ENCODE data around the gene AGMO. TPM values are rescaled to one million over a fixed set of nuclear protein-coding genes. Genes with fewer than 3 reads are reported as not detected.

Gene AGMO
- total and polyA plus RNA-seq, 2 donors (not counting 1 experiment from before 2014, with no cell fraction given), result 0.06 TPM; not detected in 1

DNA sequence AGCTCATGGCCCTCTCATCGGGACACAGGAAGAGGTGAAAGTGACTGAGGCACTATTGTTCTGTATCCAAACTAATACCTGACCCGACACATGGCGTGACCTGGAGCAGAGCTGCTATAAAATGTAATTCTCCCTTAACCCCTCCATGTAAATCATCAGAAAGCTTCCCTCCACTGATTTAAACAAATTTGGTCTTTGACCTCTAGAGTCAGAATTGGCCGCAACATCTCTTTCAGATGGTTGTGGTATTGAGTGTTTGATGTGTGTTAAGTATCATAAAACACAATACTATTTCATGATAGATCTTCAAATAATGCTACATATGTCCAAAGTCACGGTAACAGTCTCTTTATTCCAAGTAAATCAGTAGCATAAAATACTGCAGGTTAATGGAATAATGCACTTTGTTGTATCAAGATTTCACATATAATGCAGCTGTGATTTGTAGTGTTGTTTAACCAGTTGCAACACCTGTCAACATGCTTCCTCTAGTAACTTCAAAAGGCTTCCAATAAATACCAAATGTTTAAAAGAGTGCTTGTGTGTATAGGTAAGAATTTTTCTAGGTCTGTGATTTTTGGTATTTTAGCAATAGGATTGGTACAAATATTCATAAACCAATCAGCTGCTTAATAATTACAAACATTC is 144.3 kb downstream of the AGMO start:
- no peaks in the 10 kb centered on the region for H3K27me3 ChIP-seq (ENCODE audit: control insufficient read depth, insufficient read depth, low read length)
- H3K9ac ChIP-seq (ENCODE audit: insufficient read depth, low read length), result no peak overlapping the region
- no peaks in the 10 kb centered on the region for H3K79me2 ChIP-seq (ENCODE audit: control insufficient read depth, insufficient read depth, low read length)
- H3K4me1 ChIP-seq (ENCODE audit: control insufficient read depth, extremely low read depth, insufficient read depth, low read length), result no peaks in the 10 kb centered on the region
- no peak overlapping the region for H3K27ac ChIP-seq (ENCODE audit: insufficient read depth, low read length)
- TF ChIP-seq EZH2 (IDR thresholded peaks at IDR 0.05; ENCODE audit: low read length, missing control alignments), result no peak
- TF ChIP-seq, protein P1, sequence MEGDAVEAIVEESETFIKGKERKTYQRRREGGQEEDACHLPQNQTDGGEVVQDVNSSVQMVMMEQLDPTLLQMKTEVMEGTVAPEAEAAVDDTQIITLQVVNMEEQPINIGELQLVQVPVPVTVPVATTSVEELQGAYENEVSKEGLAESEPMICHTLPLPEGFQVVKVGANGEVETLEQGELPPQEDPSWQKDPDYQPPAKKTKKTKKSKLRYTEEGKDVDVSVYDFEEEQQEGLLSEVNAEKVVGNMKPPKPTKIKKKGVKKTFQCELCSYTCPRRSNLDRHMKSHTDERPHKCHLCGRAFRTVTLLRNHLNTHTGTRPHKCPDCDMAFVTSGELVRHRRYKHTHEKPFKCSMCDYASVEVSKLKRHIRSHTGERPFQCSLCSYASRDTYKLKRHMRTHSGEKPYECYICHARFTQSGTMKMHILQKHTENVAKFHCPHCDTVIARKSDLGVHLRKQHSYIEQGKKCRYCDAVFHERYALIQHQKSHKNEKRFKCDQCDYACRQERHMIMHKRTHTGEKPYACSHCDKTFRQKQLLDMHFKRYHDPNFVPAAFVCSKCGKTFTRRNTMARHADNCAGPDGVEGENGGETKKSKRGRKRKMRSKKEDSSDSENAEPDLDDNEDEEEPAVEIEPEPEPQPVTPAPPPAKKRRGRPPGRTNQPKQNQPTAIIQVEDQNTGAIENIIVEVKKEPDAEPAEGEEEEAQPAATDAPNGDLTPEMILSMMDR (conservative IDR thresholded peaks at IDR 0.05 in 1 of 2, IDR thresholded peaks at IDR 0.05 in 1 of 2; ENCODE audit: low read depth in 1 of 2, low read length in 2 of 2), result no peak
- no peaks in the 10 kb centered on the region for H3K9me3 ChIP-seq (ENCODE audit: control insufficient read depth, insufficient read depth, low read depth, low read length)
- H3K36me3 ChIP-seq (ENCODE audit: control insufficient read depth, insufficient read depth, low read length), result no peaks in the 10 kb centered on the region
- no peak for DNase-seq (ENCODE audit: low read depth in 2 of 2)
- H4K20me1 ChIP-seq (ENCODE audit: control insufficient read depth, extremely low read depth, insufficient read depth, low read length), result no peaks in the 10 kb centered on the region
- H3K4me3 ChIP-seq (replicated peaks in 1 of 4; ENCODE audit: control extremely low read depth in 1 of 4, insufficient read depth in 1 of 4, low read depth in 3 of 4, low read length in 4 of 4), result no peak overlapping the region
- no peak overlapping the region for H2AFZ ChIP-seq (ENCODE audit: low read length)
- H3K4me2 ChIP-seq (ENCODE audit: extremely low read depth, insufficient read depth, low read length), result no peak overlapping the region

DNA sequence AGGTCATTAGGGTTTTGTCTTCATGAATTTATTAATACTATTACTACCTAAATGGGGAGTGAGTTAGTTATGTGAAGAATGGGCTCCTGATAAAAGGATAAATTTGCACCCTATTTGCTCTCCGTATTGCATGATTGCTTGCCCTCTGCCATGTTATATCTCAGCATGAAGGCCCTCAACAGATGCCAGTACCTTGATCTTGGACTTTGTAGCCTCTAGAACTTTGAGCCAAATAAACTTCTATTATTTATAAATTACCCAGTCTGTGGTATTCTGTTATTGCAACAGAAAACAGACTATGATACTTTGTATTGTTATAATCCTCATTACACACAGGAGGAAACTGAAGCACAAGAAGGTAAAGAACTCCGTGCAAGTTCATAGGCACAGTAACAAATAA is 150.8 kb downstream of the AGMO start:
- Histone ChIP-seq H3K79me2 (ENCODE audit: control insufficient read depth, insufficient read depth, low read length) (no peaks in the 10 kb centered on the region), H3K4me1 (ENCODE audit: control insufficient read depth, extremely low read depth, insufficient read depth, low read length) (no peaks in the 10 kb centered on the region), H3K27me3 (ENCODE audit: control insufficient read depth, insufficient read depth, low read length) (no peaks in the 10 kb centered on the region), H4K20me1 (ENCODE audit: control insufficient read depth, extremely low read depth, insufficient read depth, low read length) (no peaks in the 10 kb centered on the region), H3K4me2 (ENCODE audit: extremely low read depth, insufficient read depth, low read length) (no peak overlapping the region), H2AFZ (ENCODE audit: low read length) (no peak overlapping the region), H3K9ac (ENCODE audit: insufficient read depth, low read length) (no peak overlapping the region), H3K9me3 (ENCODE audit: control insufficient read depth, insufficient read depth, low read depth, low read length) (no peaks in the 10 kb centered on the region), H3K36me3 (ENCODE audit: control insufficient read depth, insufficient read depth, low read length) (no peaks in the 10 kb centered on the region), H3K27ac (ENCODE audit: insufficient read depth, low read length) (no peak overlapping the region), H3K4me3 (replicated peaks in 1 of 4; ENCODE audit: control extremely low read depth in 1 of 4, insufficient read depth in 1 of 4, low read depth in 3 of 4, low read length in 4 of 4) (no peak overlapping the region)
- TF ChIP-seq, protein P1 (conservative IDR thresholded peaks at IDR 0.05 in 1 of 2, IDR thresholded peaks at IDR 0.05 in 1 of 2; ENCODE audit: low read depth in 1 of 2, low read length in 2 of 2), result no peak
- TF ChIP-seq EZH2 (IDR thresholded peaks at IDR 0.05; ENCODE audit: low read length, missing control alignments), result no peak
- DNase-seq (ENCODE audit: low read depth in 2 of 2), result no peak

DNA sequence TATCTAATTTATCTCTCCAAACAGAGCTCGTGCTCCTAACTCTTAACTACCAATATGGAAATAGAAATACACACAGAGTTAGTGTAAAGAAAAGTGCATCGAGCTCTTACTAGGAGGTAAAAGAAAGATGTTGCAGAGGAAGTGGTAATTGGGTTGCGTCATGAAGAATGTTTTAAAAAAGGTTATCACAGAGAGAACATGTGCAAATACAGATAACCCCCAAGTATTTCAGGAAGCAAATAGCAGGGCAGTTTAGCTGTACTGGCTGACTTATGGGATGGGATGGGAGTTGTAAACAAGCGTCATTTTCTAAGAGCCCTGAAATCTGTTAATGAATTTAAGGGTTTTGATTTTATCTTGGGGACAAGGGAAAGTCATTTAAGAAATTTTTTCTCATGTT is 153.9 kb downstream of the AGMO start:
- Histone ChIP-seq H3K4me1 (ENCODE audit: control insufficient read depth, extremely low read depth, insufficient read depth, low read length) (no peaks in the 10 kb centered on the region), H3K9ac (ENCODE audit: insufficient read depth, low read length) (no peak overlapping the region), H4K20me1 (ENCODE audit: control insufficient read depth, extremely low read depth, insufficient read depth, low read length) (no peaks in the 10 kb centered on the region), H3K4me3 (replicated peaks in 1 of 4; ENCODE audit: control extremely low read depth in 1 of 4, insufficient read depth in 1 of 4, low read depth in 3 of 4, low read length in 4 of 4) (no peak overlapping the region), H2AFZ (ENCODE audit: low read length) (no peak overlapping the region), H3K9me3 (ENCODE audit: control insufficient read depth, insufficient read depth, low read depth, low read length) (no peaks in the 10 kb centered on the region), H3K36me3 (ENCODE audit: control insufficient read depth, insufficient read depth, low read length) (no peaks in the 10 kb centered on the region), H3K27ac (ENCODE audit: insufficient read depth, low read length) (no peak overlapping the region), H3K4me2 (ENCODE audit: extremely low read depth, insufficient read depth, low read length) (no peak overlapping the region), H3K79me2 (ENCODE audit: control insufficient read depth, insufficient read depth, low read length) (no peaks in the 10 kb centered on the region), H3K27me3 (ENCODE audit: control insufficient read depth, insufficient read depth, low read length) (no peaks in the 10 kb centered on the region)
- no peak for DNase-seq (ENCODE audit: low read depth in 2 of 2)
- TF ChIP-seq, protein P1 (conservative IDR thresholded peaks at IDR 0.05 in 1 of 2, IDR thresholded peaks at IDR 0.05 in 1 of 2; ENCODE audit: low read depth in 1 of 2, low read length in 2 of 2), result no peak
- no peak for TF ChIP-seq EZH2 (IDR thresholded peaks at IDR 0.05; ENCODE audit: low read length, missing control alignments)
